GM13976 (cell line): ENCODE data around the gene LAPTM4A.

Experiments
- DNase-seq: peaks from one replicate; pipeline ENCODE4 v3.0.0; 2012; ENCODE audit warnings: low spot score
- CTCF ChIP-seq: IDR thresholded peaks from 2 replicates; pipeline ENCODE4 v1.5.1; 2012; ENCODE audit warnings: borderline replicate concordance, mild to moderate bottlenecking; ENCODE audit not compliant: insufficient read depth; ENCODE audit errors: extremely low read depth, missing control alignments, control extremely low read depth
- in situ Hi-C: fragments of 300-500 bp; cut with MboI; formaldehyde crosslinking; loops from one replicate; pipeline ENCODE4 v1.12.0; 2022; ENCODE audit warnings: low sequenced_read_pairs, mixed read lengths, inconsistent platforms; ENCODE audit not compliant: unreplicated experiment

Gene LAPTM4A

DNA sequence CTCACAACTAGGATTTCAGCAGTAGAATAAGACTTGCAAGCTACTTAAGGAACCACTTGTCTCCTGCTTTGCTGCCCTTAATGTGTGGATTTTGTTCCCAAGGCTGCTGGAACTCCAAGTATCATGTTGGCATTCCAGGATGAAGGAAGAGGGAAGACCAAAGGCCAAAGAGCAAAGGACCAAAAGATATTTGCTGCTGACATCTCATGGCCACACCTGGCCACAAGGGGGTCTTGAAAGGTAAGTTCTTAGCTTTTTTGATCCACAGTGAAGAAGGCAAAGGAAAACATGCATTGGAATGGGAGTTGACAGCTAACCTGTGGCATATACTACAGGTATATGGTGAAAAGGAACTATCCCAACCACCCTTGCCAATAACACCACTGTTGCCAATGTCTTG is 35.1 kb downstream of the LAPTM4A start:
- in situ Hi-C loops, result loop anchor here (10.0 kb wide), 1 partner anchor 78 kb away; no protein-coding TSS in a partner anchor
- no peak for TF ChIP-seq CTCF
- DNase-seq, result no peak

- DNase-seq, result peak; percentile 61
- peak; percentile 26 for TF ChIP-seq CTCF
- in situ Hi-C loops, result loop anchor here (10.0 kb wide), 1 partner anchor 79 kb away; no protein-coding TSS in a partner anchor
These were observed 35.8 kb downstream of the LAPTM4A start for GRCh38 chr2:20015482-20016083.

- no peak for TF ChIP-seq CTCF
- DNase-seq, result no peak
- in situ Hi-C loops, result loop anchor here (10.0 kb wide), 1 partner anchor 82 kb away; no protein-coding TSS in a partner anchor
These were observed 38.1 kb downstream of the LAPTM4A start for GRCh38 chr2:20013126-20013849.

- no peak for TF ChIP-seq CTCF
- peak; percentile 59 for DNase-seq
- in situ Hi-C loops, result loop anchor here (10.0 kb wide), 1 partner anchor 82 kb away; no protein-coding TSS in a partner anchor
These were observed 38.9 kb downstream of the LAPTM4A start, which contains the start of gene MATN3 for GRCh38 chr2:20012282-20013125. TSS of gene MATN3 (minus strand) at chr2:20012668. CDS start at chr2:20012631, 37 bp downstream.

DNA sequence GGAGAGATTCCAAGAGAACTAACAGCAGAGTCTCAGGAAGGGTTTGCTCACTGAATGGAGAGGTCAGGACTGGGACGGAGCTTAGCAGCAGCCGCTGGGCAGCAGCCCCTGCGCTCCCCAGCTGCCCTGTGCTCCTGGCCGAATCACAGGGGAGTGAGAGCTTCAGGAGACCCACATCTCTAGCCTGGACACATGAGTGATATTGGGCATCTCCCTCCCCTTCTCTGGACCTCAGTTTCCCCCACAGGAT is 39.5 kb downstream of the LAPTM4A start:
- no peak for DNase-seq

More for the DNA sequence above, 39.5 kb downstream of the LAPTM4A start:
- in situ Hi-C loops, result loop anchor here (10.0 kb wide), 1 partner anchor 83 kb away; no protein-coding TSS in a partner anchor
- no peak for TF ChIP-seq CTCF
